ENCODE measurements around the gene LLGL2.

DNA sequence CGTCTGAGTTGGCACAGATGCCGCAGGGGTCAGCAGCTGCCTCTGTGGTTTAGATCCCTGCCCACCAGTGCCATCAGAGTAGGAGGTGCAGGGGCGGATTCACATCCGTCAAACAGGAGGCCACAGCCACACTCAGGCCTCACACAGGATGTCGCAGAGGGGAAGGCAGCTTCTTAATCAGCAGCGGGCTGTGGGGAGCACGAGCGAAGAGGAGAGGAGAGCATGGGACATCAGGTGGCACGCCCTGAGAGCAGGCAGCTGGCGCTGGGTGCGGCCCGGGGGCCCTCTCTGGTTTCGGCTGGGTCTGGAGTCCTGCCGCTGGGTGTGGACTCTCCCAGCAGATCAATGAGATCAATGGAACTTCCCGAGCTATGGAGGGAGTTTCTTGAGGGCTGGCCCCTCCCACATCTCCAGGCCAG is 9.6 kb downstream of the LLGL2 start:
- TF ChIP-seq, protein P1, sequence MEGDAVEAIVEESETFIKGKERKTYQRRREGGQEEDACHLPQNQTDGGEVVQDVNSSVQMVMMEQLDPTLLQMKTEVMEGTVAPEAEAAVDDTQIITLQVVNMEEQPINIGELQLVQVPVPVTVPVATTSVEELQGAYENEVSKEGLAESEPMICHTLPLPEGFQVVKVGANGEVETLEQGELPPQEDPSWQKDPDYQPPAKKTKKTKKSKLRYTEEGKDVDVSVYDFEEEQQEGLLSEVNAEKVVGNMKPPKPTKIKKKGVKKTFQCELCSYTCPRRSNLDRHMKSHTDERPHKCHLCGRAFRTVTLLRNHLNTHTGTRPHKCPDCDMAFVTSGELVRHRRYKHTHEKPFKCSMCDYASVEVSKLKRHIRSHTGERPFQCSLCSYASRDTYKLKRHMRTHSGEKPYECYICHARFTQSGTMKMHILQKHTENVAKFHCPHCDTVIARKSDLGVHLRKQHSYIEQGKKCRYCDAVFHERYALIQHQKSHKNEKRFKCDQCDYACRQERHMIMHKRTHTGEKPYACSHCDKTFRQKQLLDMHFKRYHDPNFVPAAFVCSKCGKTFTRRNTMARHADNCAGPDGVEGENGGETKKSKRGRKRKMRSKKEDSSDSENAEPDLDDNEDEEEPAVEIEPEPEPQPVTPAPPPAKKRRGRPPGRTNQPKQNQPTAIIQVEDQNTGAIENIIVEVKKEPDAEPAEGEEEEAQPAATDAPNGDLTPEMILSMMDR (IDR thresholded peaks at IDR 0.05) = no peak
- peak in 1 of 2 donors; percentile 16 for TF ChIP-seq POLR2A (IDR thresholded peaks at IDR 0.05)
